Endothelial cell of umbilical vein (primary cell): Measurements from ENCODE around the gene GATD1.

ENCODE experiments used
- EZH2 ChIP-seq: IDR thresholded peaks from 2 replicates; pipeline ENCODE4 v1.6.1; 2012; ENCODE audit warnings: borderline replicate concordance, low read depth, mild to moderate bottlenecking, moderate library complexity, low read length, inconsistent platforms; ENCODE audit not compliant: severe bottlenecking
- FOS ChIP-seq: IDR thresholded peaks from 2 replicates; pipeline ENCODE4 v1.6.1; 2011; ENCODE audit warnings: mild to moderate bottlenecking, low read length, moderate library complexity, borderline replicate concordance; ENCODE audit not compliant: insufficient read depth
- MAX ChIP-seq: IDR thresholded peaks from 2 replicates; pipeline ENCODE4 v1.6.1; 2011; ENCODE audit not compliant: insufficient read depth, insufficient read length
- POLR2A ChIP-seq: IDR thresholded peaks from 2 replicates; pipeline ENCODE4 v1.6.1; 2012; ENCODE audit warnings: low read depth, mild to moderate bottlenecking, control low read depth, low read length
- TF ChIP-seq, protein P1 (sequence below), 2 donors: IDR thresholded peaks; 1 replicate in 1 of 2; 2 replicates in 1 of 2; pipeline ENCODE4 v1.5.1; 2011; ENCODE audit warnings: low read length in 2 of 2, mild to moderate bottlenecking in 2 of 2, moderate library complexity in 2 of 2, control low read depth in 1 of 2, inconsistent platforms in 1 of 2, low read depth in 1 of 2; ENCODE audit not compliant: insufficient read depth in 1 of 2; ENCODE audit errors: extremely low read depth in 1 of 2

GRCh38 chr11:803467-803742, 26.1 kb upstream of the GATD1 start:
- TF ChIP-seq FOS, result no peak
- TF ChIP-seq EZH2, result no peak
- TF ChIP-seq POLR2A, result no peak
- TF ChIP-seq, protein P1, sequence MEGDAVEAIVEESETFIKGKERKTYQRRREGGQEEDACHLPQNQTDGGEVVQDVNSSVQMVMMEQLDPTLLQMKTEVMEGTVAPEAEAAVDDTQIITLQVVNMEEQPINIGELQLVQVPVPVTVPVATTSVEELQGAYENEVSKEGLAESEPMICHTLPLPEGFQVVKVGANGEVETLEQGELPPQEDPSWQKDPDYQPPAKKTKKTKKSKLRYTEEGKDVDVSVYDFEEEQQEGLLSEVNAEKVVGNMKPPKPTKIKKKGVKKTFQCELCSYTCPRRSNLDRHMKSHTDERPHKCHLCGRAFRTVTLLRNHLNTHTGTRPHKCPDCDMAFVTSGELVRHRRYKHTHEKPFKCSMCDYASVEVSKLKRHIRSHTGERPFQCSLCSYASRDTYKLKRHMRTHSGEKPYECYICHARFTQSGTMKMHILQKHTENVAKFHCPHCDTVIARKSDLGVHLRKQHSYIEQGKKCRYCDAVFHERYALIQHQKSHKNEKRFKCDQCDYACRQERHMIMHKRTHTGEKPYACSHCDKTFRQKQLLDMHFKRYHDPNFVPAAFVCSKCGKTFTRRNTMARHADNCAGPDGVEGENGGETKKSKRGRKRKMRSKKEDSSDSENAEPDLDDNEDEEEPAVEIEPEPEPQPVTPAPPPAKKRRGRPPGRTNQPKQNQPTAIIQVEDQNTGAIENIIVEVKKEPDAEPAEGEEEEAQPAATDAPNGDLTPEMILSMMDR (IDR thresholded peaks at IDR 0.05; ENCODE audit: extremely low read depth in 1 of 2, insufficient read depth in 1 of 2, low read depth in 1 of 2, low read length in 2 of 2), result no peak
- TF ChIP-seq MAX, result no peak
